ENCODE measurements around the gene LINC00632.
A peak's percentile ranks its signal among the peaks of the same experiment; 100 is the strongest.
"Not testable (repeated sequence)": the region's sequence is repeated elsewhere in the genome, so short reads cannot be mapped to it uniquely, and the experiment has no call there.

LINC00632 gene

GRCh38 chrX:140709421-140709846, at the start of gene LINC00632:
TSS of gene LINC00632 (plus strand) at chrX:140709759.
- DNase-seq = no peak

- no peak for DNase-seq
Observed at GRCh38 chrX:140661643-140662042, 47.9 kb upstream of the LINC00632 start.

- peak; percentile 4 for DNase-seq
Observed at GRCh38 chrX:140664939-140665338, 44.6 kb upstream of the LINC00632 start.

GRCh38 chrX:140672840-140673731, 36.5 kb upstream of the LINC00632 start:
- no peak for DNase-seq

GRCh38 chrX:140687706-140688105, 21.9 kb upstream of the LINC00632 start:
- DNase-seq = no peak

GRCh38 chrX:140691596-140691995, 18.0 kb upstream of the LINC00632 start:
- DNase-seq = not testable (repeated sequence)

GRCh38 chrX:140697618-140698017, 11.9 kb upstream of the LINC00632 start:
- DNase-seq = no peak

- peak; percentile 10 for DNase-seq
Observed at GRCh38 chrX:140701480-140701879, 8.1 kb upstream of the LINC00632 start.

GRCh38 chrX:140710710-140711109, 1.2 kb downstream of the LINC00632 start:
- no peak for DNase-seq

GRCh38 chrX:140711894-140712293, 2.3 kb downstream of the LINC00632 start:
- DNase-seq = no peak

GRCh38 chrX:140712413-140713173, 3.0 kb downstream of the LINC00632 start:
- DNase-seq = peak; percentile 38

GRCh38 chrX:140713174-140713539, 3.6 kb downstream of the LINC00632 start:
- peak; percentile 18 for DNase-seq

GRCh38 chrX:140715787-140716186, 6.2 kb downstream of the LINC00632 start:
- DNase-seq = no peak

- DNase-seq = no peak
Observed at GRCh38 chrX:140723121-140723715, 13.7 kb downstream of the LINC00632 start.

GRCh38 chrX:140724309-140724708, 14.8 kb downstream of the LINC00632 start:
- no peak for DNase-seq

GRCh38 chrX:140724736-140725135, 15.2 kb downstream of the LINC00632 start:
- no peak for DNase-seq

- no peak for DNase-seq
Observed at GRCh38 chrX:140725500-140725899, 15.9 kb downstream of the LINC00632 start.

GRCh38 chrX:140733766-140734342, 24.3 kb downstream of the LINC00632 start:
- DNase-seq = peak; percentile 32

GRCh38 chrX:140744085-140744484, 34.5 kb downstream of the LINC00632 start:
- no peak for DNase-seq

- no peak for DNase-seq
Observed at GRCh38 chrX:140756941-140757340, 47.4 kb downstream of the LINC00632 start.

GRCh38 chrX:140762061-140762460, 52.5 kb downstream of the LINC00632 start:
- DNase-seq = peak; percentile 60

GRCh38 chrX:140764401-140764919, 54.9 kb downstream of the LINC00632 start:
- DNase-seq = no peak
